DOHH2 (cell line): ENCODE results near the gene COMMD10.

Experiments used
- H3F3A ChIP-seq: fragments of 200-600 bp; sonication (generic), shearing (Covaris generic); 2 replicates; pipeline ENCODE4 v1.6.0; 2016; ENCODE audit warnings: antibody characterized with exemption, mild to moderate bottlenecking; ENCODE audit not compliant: control insufficient read depth, insufficient read depth
- H3K27ac ChIP-seq: fragments of 200-600 bp; sonication (generic); 2 replicates; pipeline ENCODE4 v1.5.1; 2014; ENCODE audit warnings: low read depth, mild to moderate bottlenecking, low read length, moderate library complexity
- H3K27me3 ChIP-seq: fragments of 200-600 bp; sonication (generic); 2 replicates; pipeline ENCODE4 v1.6.1; 2014; ENCODE audit warnings: mild to moderate bottlenecking, low read length, mixed read lengths; ENCODE audit not compliant: control insufficient read depth
- H3K36me3 ChIP-seq: fragments of 200-600 bp; sonication (generic); 2 replicates; pipeline ENCODE4 v1.6.1; 2014; ENCODE audit warnings: mild to moderate bottlenecking, low read length, moderate library complexity, mixed read lengths; ENCODE audit not compliant: control insufficient read depth
- H3K4me1 ChIP-seq: fragments of 200-600 bp; sonication (generic); 2 replicates; pipeline ENCODE4 v1.6.1; 2014; ENCODE audit warnings: mild to moderate bottlenecking, low read length, mixed read lengths; ENCODE audit not compliant: control insufficient read depth
- H3K4me2 ChIP-seq: fragments of 200-600 bp; sonication (generic); 2 replicates; pipeline ENCODE4 v1.6.0; 2014; ENCODE audit warnings: mild to moderate bottlenecking, low read length, moderate library complexity
- H3K4me3 ChIP-seq: fragments of 200-600 bp; sonication (generic); 2 replicates; pipeline ENCODE4 v1.5.1; 2014; ENCODE audit warnings: mild to moderate bottlenecking, low read length, mixed read lengths
- H3K79me2 ChIP-seq: fragments of 200-600 bp; sonication (generic); 2 replicates; pipeline ENCODE4 v1.6.1; 2014; ENCODE audit warnings: mild to moderate bottlenecking, low read length, mixed read lengths; ENCODE audit not compliant: control insufficient read depth
- H3K9me2 ChIP-seq: fragments of 200-600 bp; sonication (generic); replicated peaks from 2 replicates; pipeline ENCODE4 v1.6.1; 2014; ENCODE audit warnings: mild to moderate bottlenecking, low read length, mixed read lengths; ENCODE audit not compliant: control insufficient read depth
- H3K9me3 ChIP-seq: fragments of 200-600 bp; sonication (generic); 2 replicates; pipeline ENCODE4 v1.6.1; 2014; ENCODE audit warnings: antibody characterized with exemption, low read length, mixed read lengths; ENCODE audit not compliant: control insufficient read depth, insufficient read depth
- H4K20me1 ChIP-seq: fragments of 200-600 bp; sonication (generic); 2 replicates; pipeline ENCODE4 v1.6.0; 2014; ENCODE audit warnings: low read depth, mild to moderate bottlenecking, antibody characterized with exemption, low read length, moderate library complexity; ENCODE audit not compliant: control insufficient read depth, insufficient read depth
- CTCF ChIP-seq: fragments of 200-600 bp; sonication (generic); IDR thresholded peaks from one replicate; pipeline ENCODE4 v1.5.1; 2014; ENCODE audit warnings: antibody characterized with exemption, mild to moderate bottlenecking, low read depth, low read length; ENCODE audit not compliant: poor library complexity, severe bottlenecking
- EZH2phosphoT487 ChIP-seq: fragments of 200-600 bp; sonication (generic); IDR thresholded peaks from 2 replicates; pipeline ENCODE4 v1.6.1; 2017; ENCODE audit warnings: borderline replicate concordance, mild to moderate bottlenecking, antibody characterized with exemption, low read length, moderate library complexity, mixed read lengths

The COMMD10 gene

GRCh38 chr5:116130976-116131375 is 46.2 kb downstream of the COMMD10 start:
- H3K4me3 ChIP-seq = no peak overlapping the region
- H3K79me2 ChIP-seq = 0 out of 2 replicates have a peak, but pooled peaks cover 2% of the 10 kb centered on the region
- no peaks in the 10 kb centered on the region for H3K27me3 ChIP-seq
- H4K20me1 ChIP-seq = no peaks in the 10 kb centered on the region
- H3K4me1 ChIP-seq = no peaks in the 10 kb centered on the region
- no peak overlapping the region for H3K4me2 ChIP-seq
- H3K9me2 ChIP-seq = no peaks in the 10 kb centered on the region
- H3K9me3 ChIP-seq = no peaks in the 10 kb centered on the region
- no peak for TF ChIP-seq EZH2phosphoT487
- no peak for TF ChIP-seq CTCF
- no peaks in the 10 kb centered on the region for H3K36me3 ChIP-seq
- no peak overlapping the region for H3K27ac ChIP-seq
- H3F3A ChIP-seq = no peaks in the 10 kb centered on the region

- Histone ChIP-seq H3K36me3 (no peaks in the 10 kb centered on the region), H3K79me2 (0 out of 2 replicates have a peak, but pooled peaks cover 2% of the 10 kb centered on the region), H3K9me3 (no peaks in the 10 kb centered on the region), H3K4me3 (no peak overlapping the region), H3K27me3 (no peaks in the 10 kb centered on the region), H3F3A (no peaks in the 10 kb centered on the region), H3K4me2 (no peak overlapping the region), H3K4me1 (no peaks in the 10 kb centered on the region), H3K9me2 (no peaks in the 10 kb centered on the region), H4K20me1 (no peaks in the 10 kb centered on the region), H3K27ac (no peak overlapping the region)
- TF ChIP-seq CTCF = no peak
Observed at GRCh38 chr5:116133281-116133680, 48.5 kb downstream of the COMMD10 start.

DNA sequence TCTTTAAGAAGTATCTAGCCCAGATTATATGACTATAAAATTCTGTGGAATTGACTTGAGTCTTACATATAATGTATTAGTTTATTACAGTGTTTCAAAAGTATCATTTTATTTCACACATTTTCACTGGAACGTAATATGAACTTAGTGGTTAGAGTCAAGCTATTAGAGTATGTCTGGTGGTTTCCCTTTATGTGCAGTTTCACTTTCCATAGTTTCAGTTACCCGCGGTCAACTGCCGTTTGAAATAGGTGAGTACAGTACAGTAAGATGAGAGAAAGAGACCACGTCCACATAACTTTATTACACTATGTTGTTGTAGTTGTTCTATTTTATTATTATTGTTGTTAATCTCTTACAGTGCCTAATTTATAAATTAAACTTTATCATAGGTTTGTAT is 50.5 kb downstream of the COMMD10 start:
- H3K4me1 ChIP-seq = no peaks in the 10 kb centered on the region
- no peaks in the 10 kb centered on the region for H3K27me3 ChIP-seq
- no peaks in the 10 kb centered on the region for H3K9me3 ChIP-seq
- H3F3A ChIP-seq = no peaks in the 10 kb centered on the region
- H3K27ac ChIP-seq = no peak overlapping the region
- H3K4me3 ChIP-seq = no peak overlapping the region
- no peaks in the 10 kb centered on the region; the same call in 1 of the 2 replicates for H3K36me3 ChIP-seq
- 0 out of 2 replicates have a peak, but pooled peaks cover 2% of the 10 kb centered on the region for H3K79me2 ChIP-seq
- H4K20me1 ChIP-seq = no peaks in the 10 kb centered on the region
- H3K9me2 ChIP-seq = no peaks in the 10 kb centered on the region
- H3K4me2 ChIP-seq = no peak overlapping the region
- TF ChIP-seq CTCF = no peak
- no peak for TF ChIP-seq EZH2phosphoT487
